ENCODE data around the gene PHLPP1.

DNA sequence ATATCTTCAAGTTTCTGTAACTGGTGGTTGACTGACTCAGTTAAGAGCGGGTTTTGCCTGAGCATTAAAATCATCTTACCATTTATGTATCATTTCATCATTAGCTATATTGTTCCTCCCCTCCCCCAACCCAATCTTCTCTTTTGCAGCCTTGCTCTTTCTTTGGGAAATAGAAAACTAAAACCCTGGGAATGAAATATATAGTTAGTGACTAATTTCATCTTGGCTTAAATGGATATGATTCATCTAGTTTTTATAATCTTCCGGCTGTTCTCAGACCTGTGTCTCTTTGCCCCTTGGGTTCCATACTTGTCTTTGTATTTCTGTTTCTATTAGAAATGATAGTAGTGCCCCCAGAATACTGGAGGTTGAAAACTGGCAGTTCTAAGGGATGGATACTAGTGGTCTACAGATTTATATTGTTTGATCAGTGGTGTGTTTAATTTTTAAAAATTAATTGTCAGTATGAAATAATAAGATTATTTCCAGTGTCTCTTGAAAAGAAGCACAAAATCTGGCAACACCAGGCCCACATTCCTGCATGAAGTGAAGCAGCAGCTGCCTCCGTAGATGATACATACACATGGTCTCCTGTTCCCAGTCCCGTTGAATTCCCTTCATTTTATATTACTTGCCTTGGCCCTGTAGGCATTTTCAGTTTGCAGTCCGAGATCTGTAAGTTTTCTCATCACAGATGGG is 44.5 kb downstream of the PHLPP1 start:
- TF ChIP-seq KDM1A (IDR thresholded peaks at IDR 0.05) (no peak), ZNF384 (IDR thresholded peaks at IDR 0.05; ENCODE audit: low read depth, low read length) (no peak), ZKSCAN3 (CRISPR knock-in tag; IDR thresholded peaks at IDR 0.05) (no peak), RAD21 (CRISPR knock-in tag; conservative IDR thresholded peaks at IDR 0.05 in 1 of 2, IDR thresholded peaks at IDR 0.05 in 1 of 2) (no peak), ZNF347 (CRISPR knock-in tag; IDR thresholded peaks at IDR 0.05; ENCODE audit: low read depth) (no peak), ESRRA (IDR thresholded peaks at IDR 0.05; ENCODE audit: borderline replicate concordance, low read depth) (no peak), MAFK (IDR thresholded peaks at IDR 0.05; ENCODE audit: low read length) (no peak), ZFPM2 (CRISPR knock-in tag; IDR thresholded peaks at IDR 0.05) (no peak)
- TF ChIP-seq, protein P1, sequence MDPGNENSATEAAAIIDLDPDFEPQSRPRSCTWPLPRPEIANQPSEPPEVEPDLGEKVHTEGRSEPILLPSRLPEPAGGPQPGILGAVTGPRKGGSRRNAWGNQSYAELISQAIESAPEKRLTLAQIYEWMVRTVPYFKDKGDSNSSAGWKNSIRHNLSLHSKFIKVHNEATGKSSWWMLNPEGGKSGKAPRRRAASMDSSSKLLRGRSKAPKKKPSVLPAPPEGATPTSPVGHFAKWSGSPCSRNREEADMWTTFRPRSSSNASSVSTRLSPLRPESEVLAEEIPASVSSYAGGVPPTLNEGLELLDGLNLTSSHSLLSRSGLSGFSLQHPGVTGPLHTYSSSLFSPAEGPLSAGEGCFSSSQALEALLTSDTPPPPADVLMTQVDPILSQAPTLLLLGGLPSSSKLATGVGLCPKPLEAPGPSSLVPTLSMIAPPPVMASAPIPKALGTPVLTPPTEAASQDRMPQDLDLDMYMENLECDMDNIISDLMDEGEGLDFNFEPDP (CRISPR knock-in tag; IDR thresholded peaks at IDR 0.05): no peak
- TF ChIP-seq, protein P2, sequence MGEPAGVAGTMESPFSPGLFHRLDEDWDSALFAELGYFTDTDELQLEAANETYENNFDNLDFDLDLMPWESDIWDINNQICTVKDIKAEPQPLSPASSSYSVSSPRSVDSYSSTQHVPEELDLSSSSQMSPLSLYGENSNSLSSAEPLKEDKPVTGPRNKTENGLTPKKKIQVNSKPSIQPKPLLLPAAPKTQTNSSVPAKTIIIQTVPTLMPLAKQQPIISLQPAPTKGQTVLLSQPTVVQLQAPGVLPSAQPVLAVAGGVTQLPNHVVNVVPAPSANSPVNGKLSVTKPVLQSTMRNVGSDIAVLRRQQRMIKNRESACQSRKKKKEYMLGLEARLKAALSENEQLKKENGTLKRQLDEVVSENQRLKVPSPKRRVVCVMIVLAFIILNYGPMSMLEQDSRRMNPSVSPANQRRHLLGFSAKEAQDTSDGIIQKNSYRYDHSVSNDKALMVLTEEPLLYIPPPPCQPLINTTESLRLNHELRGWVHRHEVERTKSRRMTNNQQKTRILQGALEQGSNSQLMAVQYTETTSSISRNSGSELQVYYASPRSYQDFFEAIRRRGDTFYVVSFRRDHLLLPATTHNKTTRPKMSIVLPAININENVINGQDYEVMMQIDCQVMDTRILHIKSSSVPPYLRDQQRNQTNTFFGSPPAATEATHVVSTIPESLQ (CRISPR knock-in tag; IDR thresholded peaks at IDR 0.05): no peak
- TF ChIP-seq, protein P3, sequence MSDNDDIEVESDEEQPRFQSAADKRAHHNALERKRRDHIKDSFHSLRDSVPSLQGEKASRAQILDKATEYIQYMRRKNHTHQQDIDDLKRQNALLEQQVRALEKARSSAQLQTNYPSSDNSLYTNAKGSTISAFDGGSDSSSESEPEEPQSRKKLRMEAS (CRISPR knock-in tag; IDR thresholded peaks at IDR 0.05): no peak
- TF ChIP-seq, protein P4, sequence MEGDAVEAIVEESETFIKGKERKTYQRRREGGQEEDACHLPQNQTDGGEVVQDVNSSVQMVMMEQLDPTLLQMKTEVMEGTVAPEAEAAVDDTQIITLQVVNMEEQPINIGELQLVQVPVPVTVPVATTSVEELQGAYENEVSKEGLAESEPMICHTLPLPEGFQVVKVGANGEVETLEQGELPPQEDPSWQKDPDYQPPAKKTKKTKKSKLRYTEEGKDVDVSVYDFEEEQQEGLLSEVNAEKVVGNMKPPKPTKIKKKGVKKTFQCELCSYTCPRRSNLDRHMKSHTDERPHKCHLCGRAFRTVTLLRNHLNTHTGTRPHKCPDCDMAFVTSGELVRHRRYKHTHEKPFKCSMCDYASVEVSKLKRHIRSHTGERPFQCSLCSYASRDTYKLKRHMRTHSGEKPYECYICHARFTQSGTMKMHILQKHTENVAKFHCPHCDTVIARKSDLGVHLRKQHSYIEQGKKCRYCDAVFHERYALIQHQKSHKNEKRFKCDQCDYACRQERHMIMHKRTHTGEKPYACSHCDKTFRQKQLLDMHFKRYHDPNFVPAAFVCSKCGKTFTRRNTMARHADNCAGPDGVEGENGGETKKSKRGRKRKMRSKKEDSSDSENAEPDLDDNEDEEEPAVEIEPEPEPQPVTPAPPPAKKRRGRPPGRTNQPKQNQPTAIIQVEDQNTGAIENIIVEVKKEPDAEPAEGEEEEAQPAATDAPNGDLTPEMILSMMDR (IDR thresholded peaks at IDR 0.05 in 2 of 3, conservative IDR thresholded peaks at IDR 0.05 in 1 of 3; ENCODE audit: insufficient read depth in 2 of 3, low read depth in 1 of 3, low read length in 3 of 3): no peak
